Superior temporal gyrus (tissue), 1 donor: ENCODE measurements around the gene NCOA7.
"Not testable (repeated sequence)": the region's sequence is repeated elsewhere in the genome, so short reads cannot be mapped to it uniquely, and the experiment has no call there.

Experiments
- DNase-seq: peaks from one replicate; pipeline ENCODE4 v3.0.0-alpha.2; 2016; ENCODE audit errors: extremely low spot score

NCOA7 gene

DNA sequence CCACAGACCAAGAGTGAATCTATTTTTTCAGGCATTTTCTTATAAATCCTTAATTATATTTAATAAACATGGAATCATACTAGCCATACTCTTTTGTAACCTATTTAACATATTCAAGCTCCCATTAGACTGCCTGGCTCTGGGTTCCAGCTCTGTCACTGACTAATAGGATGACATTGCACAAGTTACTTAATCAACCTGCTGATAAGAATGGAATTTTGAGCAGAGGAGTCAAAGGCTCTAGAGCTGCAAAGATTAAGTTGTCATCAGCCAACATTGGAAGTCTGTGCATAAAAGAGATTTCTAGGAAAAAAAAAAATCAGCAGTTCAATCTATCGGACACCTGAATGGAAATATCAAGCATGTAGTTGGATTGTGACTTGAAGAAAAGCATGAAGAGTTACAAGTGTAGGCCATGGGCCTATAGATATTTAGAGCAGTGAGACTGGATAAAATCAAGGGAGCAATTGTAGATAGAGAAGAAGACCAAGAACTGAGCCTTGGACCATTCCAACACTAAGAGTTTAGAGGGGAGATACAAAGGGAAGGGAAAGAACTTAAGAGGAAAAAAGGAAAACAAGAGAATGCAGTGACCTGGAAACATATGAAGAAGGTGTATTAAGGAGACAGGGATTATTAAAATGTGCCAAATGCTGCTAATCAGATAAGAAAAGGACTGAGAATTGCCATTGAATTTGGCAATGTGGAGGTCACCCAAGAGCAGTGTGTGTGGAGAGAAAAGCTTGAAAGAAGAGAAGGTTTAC, 154.8 kb downstream of the NCOA7 start:
- DNase-seq: no peak

DNA sequence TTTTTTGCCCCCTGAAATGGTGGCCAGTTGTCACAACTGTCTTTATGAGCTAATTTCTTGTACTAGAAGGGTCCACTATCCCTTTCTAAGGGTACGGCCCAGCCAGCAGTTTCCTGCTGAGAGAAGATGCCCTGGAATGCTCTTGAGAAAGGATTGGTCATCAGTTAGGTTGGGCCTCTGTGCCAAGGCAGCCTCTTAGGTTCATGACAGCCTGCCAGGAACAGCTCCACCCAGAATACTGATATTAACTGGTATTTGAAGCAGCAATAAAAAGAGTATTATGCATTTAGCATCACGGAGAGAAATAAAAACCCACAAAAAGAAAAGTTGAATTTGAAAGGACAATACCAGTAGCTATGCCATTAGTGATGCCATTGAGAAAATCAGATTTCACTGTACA, 156.9 kb downstream of the NCOA7 start:
- no peak for DNase-seq

DNA sequence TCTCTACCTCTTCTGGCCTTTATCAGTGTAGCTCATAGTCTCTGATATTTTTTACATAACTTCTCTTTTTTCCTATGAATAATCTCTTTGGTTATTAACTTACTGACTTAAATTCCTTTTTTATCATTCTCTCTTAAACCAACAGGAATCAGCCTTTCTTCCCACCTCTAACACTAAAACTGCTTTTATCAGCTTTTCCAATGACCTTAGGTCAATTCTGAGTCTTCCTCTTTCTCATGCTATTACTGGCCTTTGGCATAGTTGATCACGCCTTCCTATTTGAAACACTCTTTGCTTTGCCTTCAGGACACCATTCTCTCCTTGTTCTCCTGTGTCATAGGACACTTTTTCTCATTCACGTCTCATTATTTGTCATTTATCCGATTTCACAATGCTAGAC, 157.7 kb downstream of the NCOA7 start:
- DNase-seq: no peak

DNA sequence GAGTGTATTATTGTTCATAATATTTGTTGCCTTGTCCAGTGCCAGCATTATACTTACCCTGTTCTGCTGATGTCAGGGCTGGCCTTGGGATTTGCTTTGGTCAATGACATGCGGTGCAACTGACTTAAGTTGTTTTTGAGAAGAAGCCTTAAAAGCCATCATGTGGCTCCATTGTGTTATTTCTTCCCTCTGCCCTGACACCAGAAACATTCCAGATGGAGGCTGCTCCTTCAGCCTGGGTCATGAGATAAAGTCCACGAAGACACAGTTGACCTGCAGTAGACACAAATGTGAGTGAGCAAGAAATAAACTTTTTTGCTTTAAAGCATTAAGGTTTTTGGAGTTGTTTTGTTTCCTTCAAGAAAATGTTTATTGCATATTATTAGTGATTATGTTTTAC, 158.3 kb downstream of the NCOA7 start:
- DNase-seq: no peak

DNA sequence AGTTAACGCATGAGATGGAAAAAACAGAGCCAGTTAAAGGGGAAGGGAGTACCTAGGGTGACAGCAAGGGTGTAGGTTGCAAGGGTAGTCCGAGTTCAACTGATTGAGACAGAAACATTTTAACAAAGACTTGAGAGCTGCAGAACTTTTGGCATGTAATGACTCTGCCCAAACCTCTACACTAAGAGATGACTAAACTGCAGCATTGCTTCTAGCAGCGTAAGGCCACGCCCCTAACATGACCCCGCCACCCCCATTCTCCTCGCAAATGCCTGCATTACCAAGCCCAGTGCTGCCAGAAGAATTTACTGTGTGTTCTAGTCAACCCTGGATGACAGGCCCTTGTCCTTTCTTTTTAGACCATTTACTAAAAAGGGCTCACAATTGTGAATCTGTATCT, 159.5 kb downstream of the NCOA7 start:
- DNase-seq: no peak

DNA sequence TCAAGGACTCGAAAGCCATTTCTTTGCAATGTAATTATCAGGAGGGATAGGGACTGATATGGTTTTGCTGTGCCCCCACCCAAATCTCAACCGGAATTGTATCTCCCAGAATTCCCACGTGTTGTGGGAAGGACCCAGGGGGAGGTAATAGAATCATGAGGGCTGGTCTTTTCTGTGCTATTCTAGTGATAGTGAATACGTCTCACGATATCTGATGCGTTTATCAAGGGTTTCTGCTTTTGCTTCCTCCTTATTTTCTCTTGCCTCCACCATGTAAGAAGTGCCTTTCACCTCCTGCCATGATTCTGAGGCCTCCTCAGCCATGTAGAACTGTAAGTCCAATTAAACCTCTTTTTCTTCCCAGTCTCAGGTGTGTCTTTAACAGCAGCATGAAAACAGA, 160.0 kb downstream of the NCOA7 start:
- DNase-seq: not testable (repeated sequence)

DNA sequence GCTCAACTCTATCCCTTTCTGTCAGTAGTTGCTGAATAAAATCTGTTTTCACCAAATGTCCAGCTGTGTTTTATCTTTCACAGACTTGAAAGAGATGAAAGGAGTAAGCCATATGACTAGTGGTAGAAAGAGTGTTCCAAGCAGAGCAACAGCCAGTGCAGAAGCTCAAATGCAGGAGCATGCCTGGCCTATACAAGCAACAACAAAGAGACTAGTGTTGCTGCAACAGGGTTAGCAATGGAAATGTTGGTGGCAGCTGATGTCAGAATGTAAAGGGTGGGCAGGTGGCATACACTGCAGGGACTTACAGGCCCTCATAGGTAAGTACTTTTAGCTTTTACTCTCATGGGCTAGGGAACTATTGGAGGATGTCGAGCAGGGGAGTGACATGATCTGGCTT, 160.6 kb downstream of the NCOA7 start:
- no peak for DNase-seq

DNA sequence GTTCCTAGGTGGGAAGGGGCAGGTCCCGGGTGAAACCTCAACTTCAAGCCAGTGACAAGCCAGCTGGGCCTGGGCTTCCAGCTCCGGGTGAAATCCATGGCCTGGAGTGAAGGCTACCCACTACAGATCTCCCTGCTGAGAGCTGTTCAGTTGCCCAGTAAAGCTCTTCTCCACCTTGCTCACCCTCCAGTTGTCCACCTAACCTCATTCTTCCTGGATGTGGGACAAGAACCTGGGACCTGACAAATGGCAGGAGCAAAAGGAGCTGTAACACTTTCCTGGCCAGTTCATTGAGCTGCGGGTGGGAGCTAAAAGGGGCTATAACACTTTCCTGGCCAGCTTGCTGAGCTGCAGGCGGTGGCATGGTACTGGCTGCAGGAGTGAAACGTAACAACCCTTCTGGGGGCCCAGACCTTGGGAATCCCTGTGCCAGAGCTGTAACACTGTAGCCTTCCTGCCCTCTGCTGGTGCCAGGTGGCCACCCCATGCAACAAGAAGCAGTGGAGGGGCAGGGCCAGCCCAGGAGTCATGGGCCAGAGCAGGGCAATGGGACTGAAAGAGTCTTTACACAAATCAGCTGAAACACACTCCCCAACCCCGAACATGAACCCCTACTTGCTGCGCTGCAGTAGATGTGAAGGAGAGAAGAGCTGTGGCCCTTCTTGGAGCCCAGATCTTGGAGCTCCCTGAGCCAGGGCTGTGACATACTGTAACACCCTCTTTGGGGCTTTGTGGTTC, 162.2 kb downstream of the NCOA7 start:
- DNase-seq: no peak

DNA sequence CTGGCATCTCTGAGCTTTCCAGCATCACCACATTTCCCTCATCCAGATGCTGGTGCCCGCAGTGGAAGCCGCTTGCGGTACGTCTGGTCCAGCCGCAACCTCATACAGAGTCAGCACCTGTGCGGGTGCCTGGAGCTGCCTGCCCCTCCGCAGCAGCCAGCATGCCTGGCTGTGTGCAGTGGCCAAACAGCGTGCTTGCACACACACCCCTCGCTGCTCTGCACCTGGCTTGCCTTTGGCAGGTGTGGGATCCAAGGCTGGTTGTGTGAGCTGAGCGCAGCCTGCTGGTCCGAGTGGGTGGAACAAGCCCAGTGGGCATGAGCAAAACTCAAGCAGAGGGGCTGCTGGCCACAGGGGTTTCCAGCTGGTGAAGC, 162.7 kb downstream of the NCOA7 start:
- no peak for DNase-seq

DNA sequence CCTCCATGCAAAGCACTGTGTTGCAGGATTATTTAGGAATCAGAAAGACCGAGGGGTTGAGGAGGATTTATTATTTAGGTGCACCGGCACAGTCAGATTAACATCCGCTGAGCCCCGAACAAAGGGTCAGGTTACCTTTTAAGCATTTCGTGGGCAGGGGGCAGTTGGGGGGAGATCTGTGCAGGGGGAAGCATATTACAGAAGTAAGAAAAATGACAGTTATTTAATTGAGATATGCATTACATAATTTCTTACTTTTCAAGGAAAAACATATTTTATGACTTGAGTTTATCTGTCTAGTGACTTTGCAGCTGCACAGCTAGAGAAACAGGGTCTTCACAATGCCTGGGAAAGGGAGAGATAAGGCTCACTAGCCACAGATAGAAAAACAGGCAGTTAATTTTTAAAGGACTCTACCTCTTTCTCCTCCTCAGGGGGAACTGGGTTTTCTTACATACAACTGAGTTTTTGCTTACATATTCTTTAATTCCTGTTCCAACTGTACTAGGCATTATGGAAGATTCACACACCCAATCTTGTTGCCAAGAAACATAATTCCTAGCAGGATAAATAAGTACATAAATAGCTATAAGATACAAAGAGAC, 164.1 kb downstream of the NCOA7 start:
- DNase-seq: no peak

DNA sequence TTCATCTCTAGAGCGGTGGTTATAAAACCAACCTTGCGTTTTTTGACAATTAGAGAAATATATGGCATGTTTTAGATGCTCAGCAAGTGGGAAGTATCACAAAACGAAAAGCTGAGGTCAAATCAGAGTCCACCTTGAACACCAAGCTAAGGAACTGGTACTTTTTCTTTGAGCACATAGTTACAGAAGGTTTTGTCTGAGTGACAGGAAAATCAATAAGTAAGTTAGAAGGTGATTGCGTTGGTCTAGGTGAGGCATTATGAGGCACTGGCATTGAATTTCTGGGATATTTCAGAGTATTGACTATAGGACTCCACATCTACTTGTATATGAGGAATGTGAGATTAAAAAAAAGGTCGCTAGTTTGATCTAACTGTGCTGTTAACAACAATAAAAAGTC, 165.2 kb downstream of the NCOA7 start:
- DNase-seq: no peak

DNA sequence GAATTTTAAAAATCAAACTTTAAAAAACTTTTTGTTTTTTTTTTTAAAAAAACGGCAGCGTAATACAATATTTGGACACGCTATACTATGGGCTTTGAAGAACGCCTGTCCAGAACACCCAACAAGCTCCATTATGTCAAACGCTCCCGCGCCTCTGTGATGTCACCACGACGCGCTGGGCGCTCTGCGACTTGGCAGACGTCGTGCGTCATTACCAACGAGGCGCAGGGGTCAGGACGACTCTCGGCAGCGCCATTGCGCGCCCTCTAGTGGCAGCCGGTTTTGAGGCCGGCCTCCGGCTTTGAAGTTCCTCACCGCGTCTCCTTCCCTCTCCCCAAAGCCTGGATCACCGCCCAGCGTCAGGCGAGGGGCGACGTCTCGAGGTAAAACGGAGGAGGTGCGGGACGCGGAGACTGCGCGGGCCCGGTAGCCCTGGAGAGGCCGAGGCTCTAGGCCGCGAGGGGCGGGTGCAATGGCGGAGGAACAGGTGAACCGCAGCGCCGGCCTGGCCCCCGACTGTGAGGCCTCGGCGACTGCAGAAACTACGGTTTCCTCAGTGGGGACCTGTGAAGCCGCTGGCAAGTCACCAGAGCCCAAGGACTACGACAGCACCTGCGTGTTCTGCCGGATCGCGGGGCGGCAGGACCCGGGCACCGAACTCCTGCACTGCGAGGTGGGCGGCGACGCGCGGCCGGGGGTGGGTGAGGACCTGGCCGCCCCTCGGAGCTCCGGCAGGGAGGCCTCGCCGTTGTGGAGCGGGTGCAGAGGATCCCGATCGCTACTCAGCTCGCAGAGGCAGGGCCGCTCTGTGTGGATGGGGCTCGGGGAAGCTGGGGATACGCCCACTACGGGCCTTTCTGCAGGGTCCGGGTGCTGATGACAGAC, 166.0 kb downstream of the NCOA7 start, which contains the start of gene HINT3:
Gene HINT3 (plus strand): TSS at position 265 of the 885 bp plus-strand sequence. CDS start 208 bp downstream, at position 473.
- peak; percentile 99 for DNase-seq

DNA sequence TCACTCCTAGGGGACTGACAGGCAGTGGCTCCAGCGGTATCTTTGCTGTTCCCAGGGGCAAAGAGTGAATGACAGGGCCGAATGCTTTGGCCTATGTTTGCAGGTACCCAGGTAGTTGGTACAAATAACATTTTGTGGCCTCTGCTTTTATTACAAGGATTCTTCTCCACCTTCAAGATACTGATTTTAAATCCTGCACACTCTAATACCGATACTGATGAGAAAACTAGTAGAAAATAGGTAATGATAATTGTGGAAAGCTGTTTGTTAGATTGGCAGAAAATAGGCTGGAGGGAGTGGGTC, 166.6 kb downstream of the NCOA7 start:
- DNase-seq: peak; percentile 76

DNA sequence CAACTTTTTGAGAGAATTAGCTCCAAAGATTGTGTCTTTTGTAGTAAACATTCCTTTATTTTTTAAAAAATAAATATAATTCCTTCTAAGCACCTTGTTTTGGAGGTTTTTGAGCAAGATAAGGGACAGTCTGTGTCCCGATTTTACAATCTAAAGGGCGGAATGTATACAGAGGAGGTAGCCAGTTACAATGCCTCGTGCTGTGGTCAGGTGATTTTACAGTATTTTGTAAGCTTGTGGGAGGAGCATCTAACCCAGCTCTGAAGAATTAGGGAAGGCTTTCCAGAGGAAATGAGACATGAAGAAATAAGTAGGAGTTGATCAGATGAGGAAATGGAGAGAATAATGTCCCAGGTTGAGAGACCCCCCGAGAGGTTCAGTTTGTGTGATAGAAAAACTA, 167.1 kb downstream of the NCOA7 start:
- peak; percentile 87 for DNase-seq

DNA sequence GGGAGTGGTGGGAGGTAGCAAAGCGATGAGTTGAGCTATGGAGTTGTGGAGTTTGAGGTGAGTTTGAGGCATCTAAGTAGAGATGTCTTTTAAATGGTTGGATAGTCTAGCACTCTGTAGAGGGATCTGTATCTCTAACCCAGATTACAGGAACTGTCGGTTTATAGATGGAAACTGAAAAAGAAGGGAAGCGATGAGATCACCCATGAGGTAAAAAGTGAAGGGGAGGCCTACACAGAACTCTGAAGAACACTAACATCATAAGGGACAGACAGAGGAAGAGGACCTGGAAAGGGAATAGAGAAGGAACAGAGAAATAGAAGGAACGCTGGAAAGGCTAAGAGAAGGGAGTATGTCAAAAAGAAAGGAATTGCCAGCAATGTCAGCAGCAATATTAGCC, 168.3 kb downstream of the NCOA7 start:
- peak; percentile 29 for DNase-seq

DNA sequence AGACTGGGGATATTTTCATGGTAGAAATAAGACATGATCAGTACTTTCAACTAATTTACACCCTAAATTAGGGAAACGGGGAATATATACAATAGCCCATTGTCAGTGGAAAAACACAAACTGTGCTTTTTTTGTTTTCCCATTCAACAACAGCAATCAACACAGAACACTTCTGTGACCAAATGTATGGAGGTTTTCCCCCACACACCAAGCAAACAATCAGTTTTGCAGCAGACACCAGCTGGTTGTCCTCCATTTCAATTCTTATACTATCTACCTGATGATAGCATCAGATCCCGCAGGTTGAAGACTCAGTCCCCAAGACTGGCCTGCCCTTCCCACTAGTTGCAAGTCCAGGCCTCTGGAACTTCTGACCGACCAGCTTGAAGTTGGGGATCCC, 170.4 kb downstream of the NCOA7 start:
- peak; percentile 90 for DNase-seq

DNA sequence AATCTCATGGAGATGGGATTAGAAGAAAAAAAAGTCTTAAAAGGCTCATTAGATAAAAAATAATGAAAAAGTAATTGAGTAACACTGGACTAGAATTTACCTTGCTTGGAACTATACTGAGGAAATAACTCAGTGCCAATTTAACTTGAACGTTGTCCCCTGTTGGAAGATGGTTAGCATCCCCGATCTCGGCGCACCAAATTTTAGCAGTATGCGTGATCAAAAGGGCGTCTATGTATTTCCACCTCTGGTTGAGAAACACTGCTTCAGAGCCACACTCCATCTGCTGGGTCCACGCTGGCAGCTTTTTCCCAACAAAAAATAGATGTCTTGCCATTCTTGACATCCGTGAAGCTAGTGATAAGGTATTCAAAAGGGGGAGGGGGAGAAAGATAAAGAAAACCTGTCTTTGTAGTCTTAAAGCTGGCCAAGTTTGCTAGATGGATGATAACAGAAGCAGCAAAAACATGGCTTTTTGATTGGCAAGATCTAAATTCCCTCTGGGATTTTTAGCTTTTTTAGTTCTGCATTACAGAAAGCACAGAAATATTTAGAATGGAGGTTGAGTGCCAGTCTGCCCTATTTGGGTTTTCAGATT, 172.2 kb downstream of the NCOA7 start:
- DNase-seq: peak; percentile 43

DNA sequence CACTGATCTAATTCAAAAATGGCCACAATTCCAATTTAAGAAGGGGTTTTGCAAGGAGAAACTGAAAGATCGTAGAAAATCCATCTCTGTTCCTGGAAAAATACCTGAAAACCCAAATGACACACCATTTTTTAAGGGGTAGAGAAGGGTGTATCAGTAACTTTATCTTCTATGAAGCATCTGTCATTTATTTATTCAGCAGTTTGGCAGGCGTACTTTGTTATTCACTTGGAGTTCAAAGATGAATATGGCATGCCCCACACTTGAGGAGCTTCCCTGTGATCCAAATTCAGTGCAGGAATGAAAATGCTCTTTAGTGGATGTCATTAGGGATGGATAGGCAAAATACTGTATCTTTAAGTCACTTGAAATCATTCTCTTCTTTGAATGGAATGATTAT, 173.1 kb downstream of the NCOA7 start:
- DNase-seq: peak; percentile 66

DNA sequence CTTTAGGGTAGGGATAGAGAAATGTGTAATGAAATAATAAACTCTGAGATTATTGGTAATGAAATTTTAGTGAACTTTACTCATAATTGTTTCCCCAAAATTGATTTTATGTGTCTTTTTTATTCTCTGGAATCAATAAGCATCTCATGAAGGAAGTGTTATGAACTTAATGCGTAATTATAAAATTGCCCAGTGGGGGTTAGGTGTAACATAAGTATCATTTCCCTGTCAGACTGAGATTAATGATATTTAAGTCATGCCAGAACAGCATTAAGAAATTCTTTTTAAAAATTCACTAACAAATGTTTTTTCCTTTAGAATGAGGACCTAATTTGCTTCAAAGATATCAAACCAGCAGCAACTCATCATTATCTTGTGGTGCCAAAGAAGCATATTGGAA, 175.8 kb downstream of the NCOA7 start:
- peak; percentile 35 for DNase-seq

DNA sequence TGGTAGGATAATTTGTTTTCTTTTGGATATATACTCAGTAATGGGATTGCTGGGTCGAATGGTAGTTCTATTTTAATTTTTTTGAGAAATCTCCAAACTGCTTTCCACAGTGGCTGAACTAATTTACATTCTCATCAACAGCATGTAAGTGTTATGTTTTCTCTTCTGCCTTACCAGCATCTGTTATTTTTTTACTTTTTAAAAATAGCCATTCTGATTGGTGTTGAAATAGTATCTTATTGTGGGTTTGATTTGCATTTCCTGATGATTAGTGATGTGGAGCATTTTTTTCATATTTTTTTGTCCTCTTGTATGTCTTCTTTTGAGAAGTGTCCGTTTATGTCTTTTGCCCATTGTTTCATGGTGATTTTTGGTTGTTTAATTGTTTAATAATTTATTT, 177.7 kb downstream of the NCOA7 start:
- DNase-seq: no peak

DNA sequence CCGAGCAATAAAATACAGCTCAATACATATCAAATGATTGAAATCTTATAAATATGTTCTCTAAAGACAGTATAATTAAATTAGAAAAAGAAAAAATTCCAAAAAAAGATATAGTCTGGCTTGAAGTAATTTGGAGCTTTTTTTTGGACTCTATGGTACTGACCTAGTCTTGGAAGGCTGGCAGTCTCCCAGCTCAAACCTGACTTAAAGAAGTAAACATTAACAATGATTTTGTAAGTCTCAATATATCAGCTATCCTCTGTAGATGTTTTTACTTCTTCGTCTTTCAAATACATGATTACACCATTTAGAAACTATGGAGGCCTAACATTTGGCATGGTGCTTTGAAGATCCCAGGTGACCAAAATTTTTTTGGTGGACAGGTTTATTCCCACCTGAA, 180.0 kb downstream of the NCOA7 start:
- DNase-seq: peak; percentile 13

DNA sequence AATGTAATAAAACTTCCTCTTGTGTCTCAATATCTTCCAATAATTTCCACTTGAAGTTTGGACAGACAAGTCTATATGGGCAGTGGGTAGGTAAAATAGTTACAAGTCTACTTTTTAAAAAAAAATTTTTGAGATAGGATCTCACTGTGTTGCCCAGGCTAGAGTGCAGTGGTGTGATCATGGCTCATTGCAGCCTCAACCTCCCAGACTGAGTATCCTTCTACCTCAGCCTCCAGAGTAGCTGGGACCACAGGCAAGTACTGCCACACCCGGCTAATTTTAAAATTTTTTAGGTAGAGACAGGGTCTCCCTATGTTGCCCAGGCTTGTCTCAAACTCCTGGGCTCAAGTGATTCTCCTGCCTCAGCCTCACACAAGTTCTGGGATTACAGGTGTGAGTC, 181.7 kb downstream of the NCOA7 start:
- DNase-seq: not testable (repeated sequence)
